ENCODE data around the gene TARBP2. TPM values are rescaled to one million over a fixed set of nuclear protein-coding genes. Genes with fewer than 3 reads are reported as not detected.

Gene TARBP2
- total RNA-seq, 6 experiments from 2014 or later, result 15.1 to 20.8 (median 17.8) TPM

- TF ChIP-seq CTCF (IDR thresholded peaks at IDR 0.05), result no peak
- no peak for TF ChIP-seq POLR2A (IDR thresholded peaks at IDR 0.05)
- intact Hi-C loops (cut with DNase I), result no loop called here
Observed at GRCh38 chr12:53467880-53468279, 33.2 kb upstream of the TARBP2 start.

GRCh38 chr12:53468282-53468681, 32.8 kb upstream of the TARBP2 start:
- no peak for DNase-seq
- ATAC-seq, result no peak
- Histone ChIP-seq H3K9me3 (no peaks in the 10 kb centered on the region), H3K4me3 (no peak overlapping the region), H3K36me3 (peaks cover 25 to 100% (median 79%) of the 10 kb centered on the region in 4 donors), H3K27ac (no peak overlapping the region), H3K27me3 (no peaks in the 10 kb centered on the region), H3K4me1 (peaks cover 0 to 12% (median 0%) of the 10 kb centered on the region in 4 donors)
- WGBS (ENCODE audit: insufficient coverage, low coverage, low lambda C conversion rate, missing lambda C conversion rate), result 40% methylated on average over 1 of the region's 1 CpG
- intact Hi-C loops (cut with DNase I), result no loop called here
- no peak for TF ChIP-seq POLR2A (IDR thresholded peaks at IDR 0.05)
- no peak for TF ChIP-seq CTCF (IDR thresholded peaks at IDR 0.05)

More at GRCh38 chr12:53467880-53468279, 33.2 kb upstream of the TARBP2 start:
- WGBS (ENCODE audit: insufficient coverage, low coverage, low lambda C conversion rate, missing lambda C conversion rate), result 73% methylated on average over 2 of the region's 2 CpGs
- peaks cover 28 to 100% (median 80%) of the 10 kb centered on the region in 4 donors for H3K36me3 ChIP-seq
- peaks cover 0 to 16% (median 0%) of the 10 kb centered on the region in 4 donors for H3K4me1 ChIP-seq
- no peak for ATAC-seq
- DNase-seq, result no peak
- no peak overlapping the region for H3K27ac ChIP-seq
- no peaks in the 10 kb centered on the region for H3K27me3 ChIP-seq
- no peak overlapping the region for H3K4me3 ChIP-seq
- H3K9me3 ChIP-seq, result no peaks in the 10 kb centered on the region

- no peaks in the 10 kb centered on the region for H3K9me3 ChIP-seq
Observed at GRCh38 chr12:53472056-53472582, 29.0 kb upstream of the TARBP2 start.

GRCh38 chr12:53474077-53474476, 27.0 kb upstream of the TARBP2 start:
- peaks cover 14 to 99% (median 57%) of the 10 kb centered on the region in 4 donors for H3K36me3 ChIP-seq
- DNase-seq (no peak), ATAC-seq (no peak)
- intact Hi-C loops (cut with DNase I), result no loop called here
- no peaks in the 10 kb centered on the region for H3K9me3 ChIP-seq
- peaks cover 0 to 3% (median 0%) of the 10 kb centered on the region in 4 donors for H3K4me1 ChIP-seq
- no peaks in the 10 kb centered on the region for H3K27me3 ChIP-seq
- TF ChIP-seq CTCF (IDR thresholded peaks at IDR 0.05), result no peak
- TF ChIP-seq POLR2A (IDR thresholded peaks at IDR 0.05), result no peak
- no peak overlapping the region for H3K27ac ChIP-seq
- 68% methylated on average over 2 of the region's 2 CpGs for WGBS (ENCODE audit: insufficient coverage, low coverage, low lambda C conversion rate, missing lambda C conversion rate)
- H3K4me3 ChIP-seq, result no peak overlapping the region

More at GRCh38 chr12:53472056-53472582, 29.0 kb upstream of the TARBP2 start:
- WGBS (ENCODE audit: insufficient coverage, low coverage, low lambda C conversion rate, missing lambda C conversion rate), result 83% methylated on average over 1 of the region's 1 CpG
- ATAC-seq, result no peak
- intact Hi-C loops (cut with DNase I), result no loop called here
- TF ChIP-seq CTCF (IDR thresholded peaks at IDR 0.05), result no peak
- no peak overlapping the region for H3K4me3 ChIP-seq
- DNase-seq, result no peak
- H3K36me3 ChIP-seq, result peaks cover 9 to 100% (median 67%) of the 10 kb centered on the region in 4 donors
- no peak overlapping the region for H3K27ac ChIP-seq
- H3K4me1 ChIP-seq, result peaks cover 0 to 3% (median 0%) of the 10 kb centered on the region in 4 donors
- no peaks in the 10 kb centered on the region for H3K27me3 ChIP-seq
